Measurements from ENCODE around the gene FRMD8. TPM values are rescaled to one million over a fixed set of nuclear protein-coding genes. Genes with fewer than 3 reads are reported as not detected.

Gene FRMD8
- total RNA-seq, 1 donor from 2014 or later: 70.6 TPM

GRCh38 chr11:65399249-65399648 is 12.8 kb downstream of the FRMD8 start:
- no peaks in the 10 kb centered on the region for H3K27me3 Mint-ChIP-seq
- CTCF ChIA-PET: no interaction called here
- no peak overlapping the region for H3K27ac Mint-ChIP-seq
- DNase-seq: no peak
- peaks cover 67% of the 10 kb centered on the region for H3K36me3 Mint-ChIP-seq (ENCODE audit: low read depth)
- peaks cover 18% of the 10 kb centered on the region for H3K4me1 Mint-ChIP-seq
- H3K4me3 Mint-ChIP-seq: no peak overlapping the region
- TF ChIP-seq CTCF (IDR thresholded peaks at IDR 0.05): no peak
- POLR2A ChIA-PET: interaction anchor here (0.7 to 14.0 kb wide), 3 partner anchors 11 to 105 kb away, joined by 3 to 328 read pairs (median 6); partner anchors contain the start of gene MALAT1
- intact Hi-C loops (cut with micrococcal nuclease): no loop called here
- no peaks in the 10 kb centered on the region for H3K9me3 Mint-ChIP-seq
- ATAC-seq (ENCODE audit: low read depth): no peak

- intact Hi-C loops (cut with micrococcal nuclease): no loop called here
- TF ChIP-seq CTCF (IDR thresholded peaks at IDR 0.05): no peak
- H3K36me3 Mint-ChIP-seq (ENCODE audit: low read depth): peaks cover 68% of the 10 kb centered on the region
- H3K4me3 Mint-ChIP-seq: no peak overlapping the region
- H3K9me3 Mint-ChIP-seq: no peaks in the 10 kb centered on the region
- DNase-seq: no peak
- no peak for ATAC-seq (ENCODE audit: low read depth)
- CTCF ChIA-PET: no interaction called here
- no peaks in the 10 kb centered on the region for H3K27me3 Mint-ChIP-seq
- peaks cover 23% of the 10 kb centered on the region for H3K4me1 Mint-ChIP-seq
- POLR2A ChIA-PET: interaction anchor here (1.3 to 14.0 kb wide), 3 partner anchors 12 to 104 kb away, joined by 3 to 328 read pairs (median 231); partner anchors contain the start of genes MALAT1 and NEAT1
- H3K27ac Mint-ChIP-seq: no peak overlapping the region
Measured at GRCh38 chr11:65399845-65400244, 13.4 kb downstream of the FRMD8 start.

- POLR2A ChIA-PET: interaction anchor here (0.7 to 14.0 kb wide), 5 partner anchors 9 to 103 kb away, joined by 3 to 328 read pairs (median 3); partner anchors contain the start of genes MALAT1 and NEAT1
- intact Hi-C loops (cut with micrococcal nuclease): no loop called here
- no peak for ATAC-seq (ENCODE audit: low read depth)
- no peak for TF ChIP-seq CTCF (IDR thresholded peaks at IDR 0.05)
- no peaks in the 10 kb centered on the region for H3K27me3 Mint-ChIP-seq
- no peaks in the 10 kb centered on the region for H3K9me3 Mint-ChIP-seq
- H3K27ac Mint-ChIP-seq: peak overlapping the region; percentile 46
- CTCF ChIA-PET: no interaction called here
- H3K36me3 Mint-ChIP-seq (ENCODE audit: low read depth): peaks cover 68% of the 10 kb centered on the region
- H3K4me1 Mint-ChIP-seq: peaks cover 28% of the 10 kb centered on the region
- no peak overlapping the region for H3K4me3 Mint-ChIP-seq
- DNase-seq: no peak
Measured at GRCh38 chr11:65400307-65401072, 14.1 kb downstream of the FRMD8 start.

GRCh38 chr11:65401073-65401802 is 14.8 kb downstream of the FRMD8 start:
- POLR2A ChIA-PET: interaction anchor here (0.7 to 14.0 kb wide), 5 partner anchors 10 to 391 kb away, joined by 3 to 328 read pairs (median 8); partner anchors contain the start of genes MALAT1 and NEAT1
- no peak for TF ChIP-seq CTCF (IDR thresholded peaks at IDR 0.05)
- Mint-ChIP-seq H3K27ac (no peak overlapping the region), H3K27me3 (no peaks in the 10 kb centered on the region), H3K9me3 (no peaks in the 10 kb centered on the region), H3K4me1 (peaks cover 30% of the 10 kb centered on the region), H3K36me3 (ENCODE audit: low read depth) (peaks cover 64% of the 10 kb centered on the region), H3K4me3 (no peak overlapping the region)
- CTCF ChIA-PET: interaction anchor here (0.6 kb wide), 1 partner anchor 110 kb away, joined by 3 read pairs; no protein-coding TSS in a partner anchor
- no peak for ATAC-seq (ENCODE audit: low read depth)
- intact Hi-C loops (cut with micrococcal nuclease): no loop called here
- DNase-seq: no peak
